GM21737 (cell line): ENCODE results near the gene SLC5A2.
"Not testable (repeated sequence)": the region's sequence is repeated elsewhere in the genome, so short reads cannot be mapped to it uniquely, and the experiment has no call there.

ENCODE experiments used
- ATAC-seq: cut with Tn5 transposase; IDR thresholded peaks from one replicate; pipeline ENCODE4 v1.9.1; 2021; ENCODE audit warnings: mild to moderate bottlenecking, moderate library complexity; ENCODE audit not compliant: unreplicated experiment

Gene SLC5A2

GRCh38 chr16:31491778-31492418, 9.0 kb downstream of the SLC5A2 start:
- no peak for ATAC-seq

- ATAC-seq: no peak
Measured at GRCh38 chr16:31493506-31494125, 10.7 kb downstream of the SLC5A2 start.

- ATAC-seq: no peak
Measured at GRCh38 chr16:31496670-31497069, 13.7 kb downstream of the SLC5A2 start.

GRCh38 chr16:31498493-31498892, 15.6 kb downstream of the SLC5A2 start:
- ATAC-seq: no peak

GRCh38 chr16:31499928-31500327, 17.0 kb downstream of the SLC5A2 start:
- no peak for ATAC-seq

GRCh38 chr16:31501226-31501965, 18.5 kb downstream of the SLC5A2 start:
- no peak for ATAC-seq

GRCh38 chr16:31501966-31502348, 19.0 kb downstream of the SLC5A2 start:
- ATAC-seq: no peak

- ATAC-seq: no peak
Measured at GRCh38 chr16:31502981-31503380, 20.1 kb downstream of the SLC5A2 start.

GRCh38 chr16:31503555-31503954, 20.6 kb downstream of the SLC5A2 start:
- not testable (repeated sequence) for ATAC-seq

- ATAC-seq: no peak
Measured at GRCh38 chr16:31504159-31504558, 21.2 kb downstream of the SLC5A2 start.

- peak; percentile 40 for ATAC-seq
Measured at GRCh38 chr16:31505483-31505882, 22.6 kb downstream of the SLC5A2 start.

GRCh38 chr16:31507617-31507928, 24.6 kb downstream of the SLC5A2 start:
- ATAC-seq: peak; percentile 15

- ATAC-seq: peak; percentile 80
Measured at GRCh38 chr16:31507929-31508705, 25.2 kb downstream of the SLC5A2 start, which contains the start of gene RUSF1. TSS of gene RUSF1 (minus strand) at chr16:31508391. CDS start at chr16:31508373, 18 bp downstream.

- ATAC-seq: no peak
Measured at GRCh38 chr16:31508706-31509195, 25.8 kb downstream of the SLC5A2 start.

GRCh38 chr16:31513126-31513525, 30.2 kb downstream of the SLC5A2 start:
- ATAC-seq: no peak

- no peak for ATAC-seq
Measured at GRCh38 chr16:31513884-31514283, 31.0 kb downstream of the SLC5A2 start.

GRCh38 chr16:31517800-31518402, 35.0 kb downstream of the SLC5A2 start:
- no peak for ATAC-seq

- ATAC-seq: no peak
Measured at GRCh38 chr16:31519759-31520431, 37.0 kb downstream of the SLC5A2 start.

- no peak for ATAC-seq
Measured at GRCh38 chr16:31521368-31521767, 38.4 kb downstream of the SLC5A2 start.

GRCh38 chr16:31522071-31522470, 39.1 kb downstream of the SLC5A2 start:
- ATAC-seq: no peak
